H1 (cell line): ENCODE results near the gene ALPP. TPM values are rescaled to one million over a fixed set of nuclear protein-coding genes. Genes with fewer than 3 reads are reported as not detected.

ENCODE experiments used
- CTCF ChIA-PET: fragments of 300-600 bp; sonication (Branson Sonifier 250); formaldehyde crosslinking; loops from one replicate; lab custom pipeline; 2021; ENCODE audit not compliant: partially characterized antibody; lab: Charles Lee
- POLR2A ChIA-PET: fragments of 300-600 bp; sonication (Branson Sonifier 250); formaldehyde crosslinking; loops from one replicate; lab custom pipeline; 2021; ENCODE audit warnings: inconsistent platforms; ENCODE audit not compliant: partially characterized antibody; lab: Charles Lee
- DNase-seq, 2 experiments: peaks; one replicate each; pipeline versions ENCODE4 v3.0.0 to v3.0.0-alpha.2; 2010 to 2022; ENCODE audit warnings: low spot score in 2 of 2, low read depth in 1 of 2, mixed read lengths in 1 of 2
- FAIRE-seq: peaks from 2 replicates; lab custom pipeline; 2011; peaks lifted over from hg19 to GRCh38; lab: Jason Lieb, UNC
- H2AFZ ChIP-seq: 2 replicates; pipeline ENCODE4 v1.8.1; 2012; ENCODE audit warnings: low read length, inconsistent platforms
- H2AK5ac ChIP-seq: 2 replicates; pipeline ENCODE4 v1.6.1; 2013; ENCODE audit warnings: low read depth, low read length
- H2BK120ac ChIP-seq: replicated peaks from 2 replicates; pipeline ENCODE3; 2013; ENCODE audit warnings: low read depth, low read length, inconsistent platforms
- H2BK12ac ChIP-seq: 2 replicates; pipeline ENCODE4 v1.6.1; 2013; ENCODE audit warnings: low read depth, low read length
- H2BK15ac ChIP-seq: 2 replicates; pipeline ENCODE4 v1.6.1; 2013; ENCODE audit warnings: low read length
- H2BK20ac ChIP-seq: 2 replicates; pipeline ENCODE4 v1.6.1; 2013; ENCODE audit warnings: low read length
- H2BK5ac ChIP-seq: 2 replicates; pipeline ENCODE4 v1.6.1; 2013; ENCODE audit warnings: low read depth, low read length
- H3K14ac ChIP-seq: 2 replicates; pipeline ENCODE4 v1.6.1; 2013; ENCODE audit warnings: inconsistent platforms; ENCODE audit not compliant: insufficient read length
- H3K18ac ChIP-seq: 2 replicates; pipeline ENCODE4 v1.6.1; 2013; ENCODE audit warnings: low read length; ENCODE audit errors: extremely low read depth
- H3K23ac ChIP-seq: 2 replicates; pipeline ENCODE4 v1.6.1; 2013; ENCODE audit warnings: inconsistent platforms; ENCODE audit not compliant: insufficient read length
- H3K23me2 ChIP-seq: 2 replicates; pipeline ENCODE4 v1.6.1; 2013; ENCODE audit warnings: low read depth, low read length
- H3K27ac ChIP-seq: 2 replicates; pipeline ENCODE4 v1.6.1; 2011; ENCODE audit warnings: low read depth, low read length, inconsistent platforms
- H3K27me3 ChIP-seq, 4 experiments: replicated peaks in 1 of 4; 1 replicate in 1 of 4; 2 replicates in 3 of 4; pipeline versions ENCODE4 v1.6.1 to v1.8.1; 2011 to 2013; ENCODE audit warnings: low read length in 3 of 4, mild to moderate bottlenecking in 3 of 4, inconsistent platforms in 2 of 4, mixed read lengths in 2 of 4, moderate library complexity in 1 of 4; ENCODE audit not compliant: control insufficient read depth in 3 of 4, insufficient read depth in 3 of 4; ENCODE audit errors: extremely low read depth in 1 of 4
- H3K36me3 ChIP-seq, 4 experiments: 2 replicates each; pipeline versions ENCODE4 v1.6.1 to v1.8.1; 2011 to 2013; ENCODE audit warnings: mild to moderate bottlenecking in 4 of 4, low read length in 3 of 4, moderate library complexity in 2 of 4, control low read depth in 1 of 4, inconsistent platforms in 1 of 4; ENCODE audit not compliant: insufficient read depth in 4 of 4, control insufficient read depth in 2 of 4
- H3K4ac ChIP-seq: replicated peaks from 2 replicates; pipeline ENCODE3; 2013; ENCODE audit warnings: low read length, low read depth, mixed read lengths, inconsistent platforms; ENCODE audit not compliant: insufficient read length
- H3K4me1 ChIP-seq, 4 experiments: replicated peaks in 1 of 4; 1 replicate in 1 of 4; 2 replicates in 3 of 4; pipeline versions ENCODE4 v1.6.1 to v1.8.1; 2011 to 2013; ENCODE audit warnings: low read length in 3 of 4, inconsistent platforms in 2 of 4, mixed read lengths in 1 of 4; ENCODE audit not compliant: insufficient read depth in 4 of 4, control insufficient read depth in 3 of 4
- H3K4me2 ChIP-seq, 2 experiments: 2 replicates each; pipeline versions ENCODE4 v1.6.1 to v1.8.1; 2011 to 2013; ENCODE audit warnings: low read depth in 2 of 2, low read length in 2 of 2, control low read depth in 1 of 2, inconsistent platforms in 1 of 2, mild to moderate bottlenecking in 1 of 2; ENCODE audit not compliant: insufficient read depth in 1 of 2
- H3K4me3 ChIP-seq, 4 experiments: fragments of 200-600, 300-600 bp in 1 of 4; sonication (generic), shearing (Covaris generic), sonication (Bioruptor Twin) in 1 of 4; 2 replicates each; pipeline versions ENCODE4 v1.5.1 to v1.8.1; 2011 to 2016; ENCODE audit warnings: low read length in 4 of 4, low read depth in 3 of 4, control low read depth in 2 of 4, inconsistent platforms in 2 of 4, mild to moderate bottlenecking in 2 of 4, mixed read lengths in 1 of 4, moderate library complexity in 1 of 4; ENCODE audit not compliant: insufficient read depth in 2 of 4; ENCODE audit errors: extremely low read depth in 1 of 4
- H3K56ac ChIP-seq: replicated peaks from 2 replicates; pipeline ENCODE3; 2013; ENCODE audit warnings: low read depth, mild to moderate bottlenecking, mixed read lengths, low read length, inconsistent platforms; ENCODE audit not compliant: insufficient read length
- H3K79me1 ChIP-seq: 2 replicates; pipeline ENCODE4 v1.6.1; 2013; ENCODE audit warnings: low read depth, low read length, control low read depth
- H3K79me2 ChIP-seq, 2 experiments: 2 replicates each; pipeline versions ENCODE4 v1.6.1 to v1.8.1; 2012 to 2013; ENCODE audit warnings: low read length in 2 of 2, mild to moderate bottlenecking in 2 of 2, inconsistent platforms in 1 of 2; ENCODE audit not compliant: insufficient read depth in 2 of 2, control insufficient read depth in 1 of 2
- H3K9ac ChIP-seq, 4 experiments: replicated peaks in 1 of 4; 1 replicate in 1 of 4; 2 replicates in 3 of 4; pipeline versions ENCODE4 v1.6.1 to v1.8.1; 2011 to 2013; ENCODE audit warnings: low read depth in 3 of 4, low read length in 3 of 4, control low read depth in 2 of 4, mild to moderate bottlenecking in 2 of 4, moderate library complexity in 2 of 4, inconsistent platforms in 1 of 4; ENCODE audit errors: extremely low read depth in 1 of 4
- H3K9me3 ChIP-seq, 2 experiments: 2 replicates each; pipeline versions ENCODE4 v1.6.1 to v1.8.1; 2012 to 2013; ENCODE audit warnings: mild to moderate bottlenecking in 2 of 2, moderate library complexity in 2 of 2, control low read depth in 1 of 2, inconsistent platforms in 1 of 2, low read depth in 1 of 2, low read length in 1 of 2, mixed read lengths in 1 of 2; ENCODE audit not compliant: insufficient read depth in 2 of 2
- H4K20me1 ChIP-seq, 2 experiments: replicated peaks in 1 of 2; 2 replicates each; pipeline versions ENCODE3 to v1.8.1; 2011 to 2013; ENCODE audit warnings: inconsistent platforms in 2 of 2, low read length in 2 of 2, mild to moderate bottlenecking in 1 of 2; ENCODE audit not compliant: insufficient read depth in 2 of 2, control insufficient read depth in 1 of 2
- H4K5ac ChIP-seq: 2 replicates; pipeline ENCODE4 v1.6.1; 2013; ENCODE audit warnings: low read length, low read depth, mixed read lengths, inconsistent platforms; ENCODE audit not compliant: insufficient read length
- H4K8ac ChIP-seq: 2 replicates; pipeline ENCODE4 v1.8.0; 2013; ENCODE audit warnings: mild to moderate bottlenecking, moderate library complexity, low read length, inconsistent platforms; ENCODE audit not compliant: insufficient read depth; ENCODE audit errors: extremely low read depth
- H4K91ac ChIP-seq: replicated peaks from 2 replicates; pipeline ENCODE3; 2013; ENCODE audit warnings: low read length, mixed read lengths, inconsistent platforms; ENCODE audit not compliant: insufficient read length
- CTBP2 ChIP-seq: IDR thresholded peaks from 2 replicates; pipeline ENCODE4 v1.7.0; 2011; ENCODE audit warnings: borderline replicate concordance, mild to moderate bottlenecking, moderate library complexity, mixed read lengths, low read length; ENCODE audit not compliant: insufficient read depth, insufficient read length
- EGR1 ChIP-seq: IDR thresholded peaks from 2 replicates; pipeline ENCODE4 v1.6.1; 2011; ENCODE audit warnings: low read depth, low read length, borderline replicate concordance
- EZH2 ChIP-seq: fragments of 200-600 bp; sonication (generic); IDR thresholded peaks from 2 replicates; pipeline ENCODE4 v1.7.1; 2012; ENCODE audit warnings: low read depth, mild to moderate bottlenecking, moderate library complexity, low read length, inconsistent platforms; ENCODE audit not compliant: severe bottlenecking
- MAFK ChIP-seq: IDR thresholded peaks from 2 replicates; pipeline ENCODE4 v1.6.1; 2012; ENCODE audit warnings: low read depth, mild to moderate bottlenecking, improper control_type of control experiment, low read length
- SRF ChIP-seq: IDR thresholded peaks from 2 replicates; pipeline ENCODE4 v1.6.1; 2011; ENCODE audit warnings: mild to moderate bottlenecking, low read depth, low read length, moderate library complexity
- WGBS, 2 experiments: shearing (Covaris generic) in 1 of 2; methylation state at CpG; one replicate each; pipeline versions ENCODE4 v1.1.6 to v1.1.7; 2013 to 2015; ENCODE audit warnings: low lambda C conversion rate in 2 of 2, mixed read lengths in 2 of 2, inconsistent platforms in 1 of 2, low coverage in 1 of 2, missing lambda C conversion rate in 1 of 2; ENCODE audit not compliant: insufficient replicate concordance in 2 of 2, insufficient coverage in 1 of 2, insufficient read length in 1 of 2; ENCODE audit errors: extremely low coverage in 1 of 2, missing lambda C conversion rate in 1 of 2; 5-methylcytosine and 5-hydroxymethylcytosine counted together
- polyA plus RNA-seq, 7 experiments: library from polyadenylated mRNA; depleted of rRNA in 3 of 7; stranded (reverse) in 5 of 7; unstranded in 2 of 7; fragments of >200 nt in 5 of 7; fragments of 200-250 nt in 2 of 7; gene quantifications; 1 replicate in 5 of 7; 2 replicates in 1 of 7; 4 replicates in 1 of 7; pipeline versions ENCODE4 v1.2.1 to v1.2.3, GENCODE V29; 2011 to 2013; ENCODE audit warnings: missing spikeins in 2 of 7, mixed read lengths in 2 of 7
- total RNA-seq: library from RNA; stranded (reverse); fragmentation: NEBNext Ultra II Directional; extraction: Animal tissue kit (Norgen Biotek cat#: 25700); gene quantifications from 2 replicates; pipeline ENCODE4 v1.2.1, GENCODE V29; 2021

ALPP gene
- total and polyA plus RNA-seq, 2 of the 8 experiments (the other 6 are each of a cell fraction or from before 2014, with no cell fraction given): 0.15 TPM

GRCh38 chr2:232389327-232389726 is 10.8 kb downstream of the ALPP start:
- ChIA-PET CTCF (interaction anchor here (0.9 to 1.4 kb wide), 4 partner anchors 10 to 53 kb away, joined by 3 to 8 read pairs (median 4); no protein-coding TSS in a partner anchor), POLR2A (interaction anchor here (1.2 to 5.0 kb wide), 2 partner anchors 30 to 39 kb away, joined by 3 to 57 read pairs; no protein-coding TSS in a partner anchor)
- H3K56ac ChIP-seq: no peak overlapping the region
- H3K4me3 ChIP-seq: no peak overlapping the region
- H3K4me2 ChIP-seq: peak overlapping the region in 1 of 2 experiments; percentile 96; a peak in 1 of 4 replicates
- FAIRE-seq (no peak), DNase-seq (no peak)
- H2AK5ac ChIP-seq: no peak overlapping the region
- H4K8ac ChIP-seq: no peak overlapping the region
- H4K5ac ChIP-seq: no peak overlapping the region
- no peak overlapping the region for H2BK120ac ChIP-seq
- H3K27me3 ChIP-seq: peaks cover 22 to 57% (median 55%) of the 10 kb centered on the region in 4 experiments
- H3K79me1 ChIP-seq: no peaks in the 10 kb centered on the region
- peaks cover 0 to 4% of the 10 kb centered on the region in 2 experiments for H4K20me1 ChIP-seq
- H3K4ac ChIP-seq: no peak overlapping the region
- no peak overlapping the region for H3K14ac ChIP-seq
- peaks cover 29% of the 10 kb centered on the region; the same call in 1 of the 2 replicates for H3K23me2 ChIP-seq
- H2BK12ac ChIP-seq: no peak overlapping the region
- 65% methylated on average over 6 of the region's 6 CpGs; no CpG with 5 or more reads in 1 of the 2 experiments for WGBS, 2 experiments
- no peak overlapping the region for H3K18ac ChIP-seq
- no peak overlapping the region for H2BK20ac ChIP-seq
- no peak overlapping the region for H2BK15ac ChIP-seq
- H3K23ac ChIP-seq: no peak overlapping the region
- H3K9me3 ChIP-seq: no peaks in the 10 kb centered on the region
- no peak overlapping the region for H3K27ac ChIP-seq
- H3K36me3 ChIP-seq: peaks cover 0 to 2% (median 0%) of the 10 kb centered on the region in 4 experiments; a peak in 3 of 8 replicates
- no peak overlapping the region for H3K9ac ChIP-seq
- no peak overlapping the region for H4K91ac ChIP-seq
- H3K79me2 ChIP-seq: no peaks in the 10 kb centered on the region
- no peak overlapping the region for H2AFZ ChIP-seq
- H3K4me1 ChIP-seq: peaks cover 5 to 29% (median 13%) of the 10 kb centered on the region in 4 experiments
- no peak overlapping the region for H2BK5ac ChIP-seq
- TF ChIP-seq MAFK (no peak), SRF (no peak), EZH2 (no peak), CTBP2 (no peak), EGR1 (no peak)
